Uterus (tissue), 2 donors: ENCODE measurements around the gene CHORDC1.

Experiments
- POLR2A ChIP-seq, 2 donors: fragments of 450-650 bp; IDR thresholded peaks; one replicate each; pipeline ENCODE4 v1.6.1; 2016; ENCODE audit warnings: antibody characterized with exemption in 2 of 2, mild to moderate bottlenecking in 1 of 2, moderate library complexity in 1 of 2
- TF ChIP-seq, protein P1 (sequence below), 4 experiments: fragments of 200-600 bp in 2 of 4; fragments of 450-650 bp in 2 of 4; sonication (generic) in 2 of 4; IDR thresholded peaks; one replicate each; pipeline ENCODE4 v1.5.1; 2016 to 2019; ENCODE audit warnings: antibody characterized with exemption in 4 of 4, mild to moderate bottlenecking in 2 of 4, moderate library complexity in 1 of 4

DNA sequence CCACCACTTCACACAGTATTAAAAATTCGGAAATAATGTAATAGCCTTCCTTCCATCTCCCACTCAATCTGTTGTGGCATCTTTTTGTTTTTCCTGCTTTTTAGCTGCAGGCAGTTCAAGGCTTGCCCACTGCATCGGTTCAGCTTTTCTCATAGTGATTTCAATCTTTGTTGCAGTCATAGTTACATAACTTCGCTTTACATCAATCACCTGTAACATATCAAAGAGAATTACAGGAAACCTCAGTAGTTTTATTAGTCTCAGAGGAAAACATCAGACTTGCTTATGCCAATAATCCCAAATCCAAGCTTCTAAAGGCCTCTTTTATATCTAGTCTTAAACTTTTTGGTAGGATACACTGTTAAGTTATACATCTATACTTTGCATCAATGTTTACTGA, 20.5 kb downstream of the CHORDC1 start:
- TF ChIP-seq, protein P1, sequence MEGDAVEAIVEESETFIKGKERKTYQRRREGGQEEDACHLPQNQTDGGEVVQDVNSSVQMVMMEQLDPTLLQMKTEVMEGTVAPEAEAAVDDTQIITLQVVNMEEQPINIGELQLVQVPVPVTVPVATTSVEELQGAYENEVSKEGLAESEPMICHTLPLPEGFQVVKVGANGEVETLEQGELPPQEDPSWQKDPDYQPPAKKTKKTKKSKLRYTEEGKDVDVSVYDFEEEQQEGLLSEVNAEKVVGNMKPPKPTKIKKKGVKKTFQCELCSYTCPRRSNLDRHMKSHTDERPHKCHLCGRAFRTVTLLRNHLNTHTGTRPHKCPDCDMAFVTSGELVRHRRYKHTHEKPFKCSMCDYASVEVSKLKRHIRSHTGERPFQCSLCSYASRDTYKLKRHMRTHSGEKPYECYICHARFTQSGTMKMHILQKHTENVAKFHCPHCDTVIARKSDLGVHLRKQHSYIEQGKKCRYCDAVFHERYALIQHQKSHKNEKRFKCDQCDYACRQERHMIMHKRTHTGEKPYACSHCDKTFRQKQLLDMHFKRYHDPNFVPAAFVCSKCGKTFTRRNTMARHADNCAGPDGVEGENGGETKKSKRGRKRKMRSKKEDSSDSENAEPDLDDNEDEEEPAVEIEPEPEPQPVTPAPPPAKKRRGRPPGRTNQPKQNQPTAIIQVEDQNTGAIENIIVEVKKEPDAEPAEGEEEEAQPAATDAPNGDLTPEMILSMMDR (IDR thresholded peaks at IDR 0.05): no peak
- TF ChIP-seq POLR2A (IDR thresholded peaks at IDR 0.05): no peak
